IMR-90 (cell line): ENCODE results near the gene PELI1. TPM values are rescaled to one million over a fixed set of nuclear protein-coding genes. Genes with fewer than 3 reads are reported as not detected.

ENCODE experiments used
- ATAC-seq: fragments of 200-7000 bp; cut with Tn5 transposase; 2 replicates; pipeline ENCODE4 v1.9.1; 2020; ENCODE audit warnings: low read depth, mild to moderate bottlenecking, moderate library complexity
- BruUV-seq: library from RNA; stranded (reverse); fragments of 400-500 nt; replicated peaks from 2 replicates; lab custom pipeline; 2021; lab: Mats Ljungman, UMichigan
- CTCF ChIA-PET: fragments of 300-600 bp; formaldehyde crosslinking; extraction: SDS; loops from one replicate; lab custom pipeline; 2021; ENCODE audit warnings: antibody characterized with exemption; lab: Yijun Ruan, JAX
- POLR2A ChIA-PET: fragments of 300-600 bp; sonication (Branson Sonifier 250); formaldehyde crosslinking; loops from one replicate; lab custom pipeline; 2022; ENCODE audit warnings: antibody characterized with exemption; ENCODE audit not compliant: unreplicated experiment; lab: Charles Lee
- DNase-seq: peaks from one replicate; pipeline ENCODE4 v3.0.0; 2013
- H2AFZ ChIP-seq: replicated peaks from 2 replicates; pipeline ENCODE3; 2013; ENCODE audit warnings: low read length, mild to moderate bottlenecking; ENCODE audit not compliant: poor library complexity
- H2AK5ac ChIP-seq: 2 replicates; pipeline ENCODE4 v1.6.1; 2013; ENCODE audit warnings: low read depth, low read length, inconsistent platforms
- H2AK9ac ChIP-seq: replicated peaks from 2 replicates; pipeline ENCODE3; 2013; ENCODE audit warnings: mild to moderate bottlenecking, low read depth, low read length, moderate library complexity; ENCODE audit not compliant: poor library complexity
- H2BK120ac ChIP-seq: 2 replicates; pipeline ENCODE4 v1.6.1; 2013; ENCODE audit warnings: low read depth, low read length, inconsistent platforms
- H2BK15ac ChIP-seq: 3 replicates; pipeline ENCODE4 v1.6.1; 2013; ENCODE audit warnings: low read depth, low read length, inconsistent platforms
- H2BK20ac ChIP-seq: 2 replicates; pipeline ENCODE4 v1.6.1; 2013; ENCODE audit warnings: low read depth, mild to moderate bottlenecking, inconsistent platforms, low read length, moderate library complexity
- H2BK5ac ChIP-seq: 2 replicates; pipeline ENCODE4 v1.6.1; 2013; ENCODE audit warnings: mild to moderate bottlenecking, low read depth, low read length, inconsistent platforms; ENCODE audit not compliant: poor library complexity, severe bottlenecking
- H3K14ac ChIP-seq: replicated peaks from 2 replicates; pipeline ENCODE4 v1.6.1; 2013; ENCODE audit warnings: low read depth, low read length, inconsistent platforms
- H3K18ac ChIP-seq: 2 replicates; pipeline ENCODE4 v1.6.1; 2013; ENCODE audit warnings: low read depth, low read length, control low read depth
- H3K23ac ChIP-seq: 2 replicates; pipeline ENCODE4 v1.6.1; 2013; ENCODE audit warnings: low read depth, low read length, inconsistent platforms
- H3K27ac ChIP-seq: 2 replicates; pipeline ENCODE4 v1.5.1; 2013; ENCODE audit warnings: mild to moderate bottlenecking, control low read depth, low read length; ENCODE audit not compliant: insufficient read depth
- H3K27me3 ChIP-seq: 2 replicates; pipeline ENCODE4 v1.6.1; 2013; ENCODE audit warnings: low read length; ENCODE audit not compliant: control insufficient read depth, insufficient read depth
- H3K36me3 ChIP-seq: 2 replicates; pipeline ENCODE4 v1.6.1; 2013; ENCODE audit warnings: low read length, mixed read lengths; ENCODE audit not compliant: control insufficient read depth, insufficient read depth
- H3K4ac ChIP-seq: 2 replicates; pipeline ENCODE4 v1.6.1; 2013; ENCODE audit warnings: low read depth, low read length, inconsistent platforms
- H3K4me1 ChIP-seq: 2 replicates; pipeline ENCODE4 v1.6.1; 2013; ENCODE audit warnings: low read length, mixed read lengths; ENCODE audit not compliant: control insufficient read depth, insufficient read depth
- H3K4me2 ChIP-seq: 2 replicates; pipeline ENCODE4 v1.6.1; 2013; ENCODE audit warnings: low read depth, mild to moderate bottlenecking, control low read depth, low read length, moderate library complexity
- H3K4me3 ChIP-seq: 2 replicates; pipeline ENCODE4 v1.5.1; 2013; ENCODE audit warnings: low read depth, mild to moderate bottlenecking, control low read depth, low read length, moderate library complexity; ENCODE audit not compliant: insufficient read depth
- H3K56ac ChIP-seq: 2 replicates; pipeline ENCODE4 v1.6.1; 2013; ENCODE audit warnings: low read length, inconsistent platforms; ENCODE audit not compliant: insufficient read depth; ENCODE audit errors: extremely low read depth
- H3K79me1 ChIP-seq, 2 experiments: 2 replicates each; pipeline ENCODE4 v1.6.1; 2013; ENCODE audit warnings: low read length in 2 of 2, inconsistent platforms in 1 of 2, low read depth in 1 of 2
- H3K9ac ChIP-seq: 2 replicates; pipeline ENCODE4 v1.6.1; 2013; ENCODE audit warnings: low read depth, low read length, control low read depth
- H3K9me1 ChIP-seq: 2 replicates; pipeline ENCODE4 v1.6.1; 2013; ENCODE audit warnings: low read length, inconsistent platforms; ENCODE audit not compliant: insufficient read depth
- H3K9me3 ChIP-seq: 2 replicates; pipeline ENCODE4 v1.6.1; 2013; ENCODE audit warnings: low read length; ENCODE audit not compliant: control insufficient read depth, insufficient read depth
- H4K20me1 ChIP-seq: 2 replicates; pipeline ENCODE4 v1.6.1; 2013; ENCODE audit warnings: low read length, inconsistent platforms; ENCODE audit not compliant: insufficient read depth
- H4K5ac ChIP-seq: 2 replicates; pipeline ENCODE4 v1.6.1; 2013; ENCODE audit warnings: mild to moderate bottlenecking, low read depth, low read length, control low read depth
- H4K8ac ChIP-seq, 2 experiments: 2 replicates each; pipeline ENCODE4 v1.6.1; 2013; ENCODE audit warnings: low read depth in 2 of 2, low read length in 2 of 2, control low read depth in 1 of 2, inconsistent platforms in 1 of 2
- H4K91ac ChIP-seq: 2 replicates; pipeline ENCODE4 v1.6.1; 2013; ENCODE audit warnings: low read depth, low read length, inconsistent platforms; ENCODE audit not compliant: insufficient read depth
- CEBPB ChIP-seq: IDR thresholded peaks from 2 replicates; pipeline ENCODE4 v1.6.1; 2012; ENCODE audit warnings: low read depth, low read length, improper control_type of control experiment
- CHD1 ChIP-seq: IDR thresholded peaks from 2 replicates; pipeline ENCODE4 v1.6.1; 2012; ENCODE audit warnings: low read depth, low read length, improper control_type of control experiment
- MAFK ChIP-seq: IDR thresholded peaks from 2 replicates; pipeline ENCODE4 v1.6.1; 2012; ENCODE audit warnings: low read depth, low read length, improper control_type of control experiment
- MAZ ChIP-seq: IDR thresholded peaks from 2 replicates; pipeline ENCODE4 v1.6.1; 2012; ENCODE audit warnings: low read depth, mild to moderate bottlenecking, low read length, improper control_type of control experiment, moderate library complexity, borderline replicate concordance
- NFE2L2 ChIP-seq: fragments of 150-350 bp; IDR thresholded peaks from 2 replicates; pipeline ENCODE4 v1.6.1; 2016; ENCODE audit warnings: low read depth, mild to moderate bottlenecking, low read length
- RFX5 ChIP-seq: IDR thresholded peaks from 2 replicates; pipeline ENCODE4 v1.8.0; 2012; ENCODE audit warnings: low read depth, mild to moderate bottlenecking, low read length, moderate library complexity
- WGBS, 2 experiments: methylation state at CpG; one replicate each; pipeline versions ENCODE4 v1.1.5 to v1.1.7; 2013; ENCODE audit warnings: missing lambda C conversion rate in 2 of 2; ENCODE audit not compliant: insufficient read length in 1 of 2; ENCODE audit errors: extremely low coverage in 2 of 2; 5-methylcytosine and 5-hydroxymethylcytosine counted together
- dilution Hi-C: fragments of 300-500 bp; cut with HindIII; formaldehyde crosslinking; loops from one replicate; pipeline ENCODE4 v1.14.3; 2018; ENCODE audit warnings: low sequenced_read_pairs; ENCODE audit not compliant: unreplicated experiment
- in situ Hi-C: fragments of 300-500 bp; cut with MboI; formaldehyde crosslinking; loops from 3 replicates; pipeline ENCODE4 v1.14.3; 2019; ENCODE audit warnings: low sequenced_read_pairs, inconsistent platforms, mixed read lengths
- intact Hi-C: fragments of 100-400 bp; cut with micrococcal nuclease; formaldehyde crosslinking; loops from 2 replicates; pipeline ENCODE4 v1.10.0; 2022
- polyA plus RNA-seq, 3 experiments: library from polyadenylated mRNA; depleted of rRNA; stranded (reverse); fragments of >200 nt; gene quantifications; 2 replicates each; pipeline ENCODE4 v1.2.3, GENCODE V29; 2012; ENCODE audit warnings: low replicate concordance in 1 of 3
- total RNA-seq: library from RNA; depleted of rRNA; stranded (reverse); fragments of >200 nt; gene quantifications from 2 replicates; pipeline ENCODE4 v1.2.3, GENCODE V29; 2012
- TF ChIP-seq, protein P1 (sequence below): fragments of 150-350 bp; IDR thresholded peaks from 2 replicates; pipeline ENCODE4 v1.6.1; 2016; ENCODE audit warnings: low read depth, mild to moderate bottlenecking, low read length, moderate library complexity, borderline replicate concordance
- TF ChIP-seq, protein P2 (sequence below): fragments of 150-350 bp; IDR thresholded peaks from 2 replicates; pipeline ENCODE4 v1.6.1; 2017; ENCODE audit warnings: mild to moderate bottlenecking, antibody characterized with exemption, low read length, low read depth

PELI1 gene
- total and polyA plus RNA-seq, 2 of the 4 experiments (the other 2 are of a cell fraction) = 2.2 to 2.5 TPM

DNA sequence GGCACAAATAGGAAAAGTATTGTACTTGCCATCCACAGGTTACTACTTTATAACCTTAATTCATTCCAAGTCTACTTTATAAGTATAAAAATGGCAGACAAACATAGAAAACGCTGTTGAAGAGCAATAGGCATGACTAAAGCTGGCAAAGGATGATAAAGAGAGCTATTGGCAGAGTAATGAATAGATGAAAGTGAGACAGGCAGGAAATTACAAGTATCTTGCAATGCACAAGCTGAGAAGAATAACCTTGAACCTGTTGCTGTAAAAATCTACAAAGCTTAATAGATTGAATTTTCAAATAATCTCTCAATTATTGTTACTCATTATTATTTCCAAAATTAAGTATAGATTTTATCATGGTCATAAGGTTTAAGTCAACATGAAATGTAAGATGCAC lies 8.8 kb downstream of the PELI1 start:
- Histone ChIP-seq H2AK5ac (no peak overlapping the region), H2BK120ac (no peak overlapping the region), H3K9ac (no peak overlapping the region), H2BK20ac (no peak overlapping the region), H3K4me2 (no peak overlapping the region), H3K14ac (no peak overlapping the region), H3K56ac (no peak overlapping the region), H3K36me3 (no peaks in the 10 kb centered on the region), H3K18ac (no peak overlapping the region), H4K8ac (no peak overlapping the region), H4K91ac (no peak overlapping the region), H3K23ac (no peak overlapping the region), H3K4ac (no peak overlapping the region), H3K27me3 (no peaks in the 10 kb centered on the region), H3K79me1 (peaks cover 0 to 4% of the 10 kb centered on the region in 2 experiments; a peak in 1 of 4 replicates), H2BK15ac (no peak overlapping the region), H2AFZ (no peak overlapping the region), H2BK5ac (no peak overlapping the region), H4K5ac (no peak overlapping the region), H3K9me1 (no peaks in the 10 kb centered on the region), H3K4me1 (no peaks in the 10 kb centered on the region), H4K20me1 (no peaks in the 10 kb centered on the region), H2AK9ac (no peak overlapping the region), H3K9me3 (no peaks in the 10 kb centered on the region), H3K27ac (no peak overlapping the region), H3K4me3 (no peak overlapping the region)
- BruUV-seq = no TSS peak
- TF ChIP-seq MAFK (no peak), NFE2L2 (no peak), CEBPB (no peak), RFX5 (no peak), MAZ (no peak), CHD1 (no peak)
- TF ChIP-seq, protein P1, sequence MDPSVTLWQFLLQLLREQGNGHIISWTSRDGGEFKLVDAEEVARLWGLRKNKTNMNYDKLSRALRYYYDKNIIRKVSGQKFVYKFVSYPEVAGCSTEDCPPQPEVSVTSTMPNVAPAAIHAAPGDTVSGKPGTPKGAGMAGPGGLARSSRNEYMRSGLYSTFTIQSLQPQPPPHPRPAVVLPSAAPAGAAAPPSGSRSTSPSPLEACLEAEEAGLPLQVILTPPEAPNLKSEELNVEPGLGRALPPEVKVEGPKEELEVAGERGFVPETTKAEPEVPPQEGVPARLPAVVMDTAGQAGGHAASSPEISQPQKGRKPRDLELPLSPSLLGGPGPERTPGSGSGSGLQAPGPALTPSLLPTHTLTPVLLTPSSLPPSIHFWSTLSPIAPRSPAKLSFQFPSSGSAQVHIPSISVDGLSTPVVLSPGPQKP = no peak
- TF ChIP-seq, protein P2, sequence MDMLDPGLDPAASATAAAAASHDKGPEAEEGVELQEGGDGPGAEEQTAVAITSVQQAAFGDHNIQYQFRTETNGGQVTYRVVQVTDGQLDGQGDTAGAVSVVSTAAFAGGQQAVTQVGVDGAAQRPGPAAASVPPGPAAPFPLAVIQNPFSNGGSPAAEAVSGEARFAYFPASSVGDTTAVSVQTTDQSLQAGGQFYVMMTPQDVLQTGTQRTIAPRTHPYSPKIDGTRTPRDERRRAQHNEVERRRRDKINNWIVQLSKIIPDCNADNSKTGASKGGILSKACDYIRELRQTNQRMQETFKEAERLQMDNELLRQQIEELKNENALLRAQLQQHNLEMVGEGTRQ = no peak
- DNase-seq (no peak), ATAC-seq (no peak)
- ChIA-PET POLR2A (interaction anchor here (0.6 kb wide), 1 partner anchor 12 kb away, joined by 4 read pairs; no protein-coding TSS in a partner anchor), CTCF (no interaction called here)
- dilution Hi-C loops (no loop called here), intact Hi-C loops (no loop called here), in situ Hi-C loops (no loop called here)
- WGBS, 2 experiments = no CpG with 5 or more reads among the region's 1 CpG
